SKM-1 treated with dmso at 0.1 percent for 144 hours (cell line): ENCODE results near the gene MEAK7.
A peak's percentile ranks its signal among the peaks of the same experiment; 100 is the strongest.

ENCODE experiments used
- DNase-seq: peaks from one replicate; lab custom pipeline; 2025; ENCODE audit not compliant: unreplicated experiment; lab: John Stamatoyannopoulos, UW

The MEAK7 gene, protein sequence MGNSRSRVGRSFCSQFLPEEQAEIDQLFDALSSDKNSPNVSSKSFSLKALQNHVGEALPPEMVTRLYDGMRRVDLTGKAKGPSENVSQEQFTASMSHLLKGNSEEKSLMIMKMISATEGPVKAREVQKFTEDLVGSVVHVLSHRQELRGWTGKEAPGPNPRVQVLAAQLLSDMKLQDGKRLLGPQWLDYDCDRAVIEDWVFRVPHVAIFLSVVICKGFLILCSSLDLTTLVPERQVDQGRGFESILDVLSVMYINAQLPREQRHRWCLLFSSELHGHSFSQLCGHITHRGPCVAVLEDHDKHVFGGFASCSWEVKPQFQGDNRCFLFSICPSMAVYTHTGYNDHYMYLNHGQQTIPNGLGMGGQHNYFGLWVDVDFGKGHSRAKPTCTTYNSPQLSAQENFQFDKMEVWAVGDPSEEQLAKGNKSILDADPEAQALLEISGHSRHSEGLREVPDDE

DNA sequence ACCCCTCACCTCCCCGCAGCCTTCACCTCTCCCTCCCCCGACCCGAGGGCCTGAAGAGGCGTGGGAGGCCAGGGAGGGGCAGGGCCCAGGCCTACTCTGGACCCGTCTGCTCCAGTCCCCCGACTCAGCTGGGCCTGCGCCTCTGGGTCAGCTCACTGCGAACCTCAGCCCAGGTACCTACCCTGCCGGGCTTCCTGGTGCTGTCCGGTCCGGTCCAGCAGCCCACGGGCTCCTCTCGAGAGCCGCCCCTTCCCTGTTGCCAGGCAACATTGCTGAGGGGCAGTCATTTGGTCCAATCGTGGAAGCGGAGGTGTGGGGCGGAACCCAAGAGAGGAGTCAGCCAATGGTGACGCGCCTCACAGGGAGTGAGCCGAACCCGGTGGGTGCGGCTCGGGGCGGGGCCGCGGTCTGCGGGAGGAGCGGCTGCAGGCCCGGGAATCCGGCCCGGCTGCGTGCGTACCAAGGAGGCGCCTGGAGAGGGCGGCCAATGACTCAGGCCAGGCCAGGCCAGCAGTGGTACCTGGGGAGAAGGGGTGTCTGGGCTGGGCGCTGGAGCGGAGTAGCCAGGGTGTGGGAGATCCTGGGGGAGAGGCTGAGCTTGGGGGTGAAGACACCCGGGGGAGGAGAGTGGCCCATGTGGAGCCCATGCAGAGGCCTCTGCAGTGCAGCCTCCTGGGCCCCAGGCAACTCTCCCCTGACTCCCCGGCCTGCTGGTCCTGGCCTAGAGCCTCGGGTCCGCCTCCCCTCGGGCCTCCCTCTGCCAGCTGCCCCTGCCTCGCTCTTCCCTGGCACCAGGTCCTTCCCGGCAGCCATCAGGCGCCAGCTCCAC lies at the start of gene MEAK7:
Gene MEAK7, minus strand, starts transcription at position 240 of the 829 bp plus-strand sequence. CDS start 6,573 bp downstream, outside the sequence.
- DNase-seq: peak; percentile 95

DNA sequence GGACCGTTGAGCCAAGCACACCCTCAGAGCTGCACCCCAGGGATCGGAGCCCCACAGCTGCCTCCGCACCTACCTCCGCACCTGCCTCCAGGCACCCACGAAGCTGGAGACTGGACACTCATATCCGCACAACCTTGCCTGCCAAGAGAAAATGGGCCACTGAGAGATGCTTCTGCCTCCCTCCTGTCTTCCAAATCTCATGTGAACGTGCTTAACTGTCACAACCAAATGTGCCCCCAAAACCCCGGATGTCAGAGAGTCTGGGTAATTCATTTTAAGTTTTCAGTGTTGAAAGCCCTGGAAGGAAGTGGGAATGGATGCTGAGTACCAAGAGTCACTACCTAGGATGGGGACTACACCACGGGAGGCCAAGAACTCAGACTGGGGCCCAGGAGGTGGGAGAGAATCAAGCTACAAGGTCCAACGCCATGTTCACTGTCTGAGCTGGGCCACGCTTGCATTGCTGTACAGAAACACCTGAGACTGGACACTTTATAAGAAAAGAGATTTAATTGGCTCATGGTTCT lies 49.5 kb upstream of the MEAK7 start:
- DNase-seq: no peak

DNA sequence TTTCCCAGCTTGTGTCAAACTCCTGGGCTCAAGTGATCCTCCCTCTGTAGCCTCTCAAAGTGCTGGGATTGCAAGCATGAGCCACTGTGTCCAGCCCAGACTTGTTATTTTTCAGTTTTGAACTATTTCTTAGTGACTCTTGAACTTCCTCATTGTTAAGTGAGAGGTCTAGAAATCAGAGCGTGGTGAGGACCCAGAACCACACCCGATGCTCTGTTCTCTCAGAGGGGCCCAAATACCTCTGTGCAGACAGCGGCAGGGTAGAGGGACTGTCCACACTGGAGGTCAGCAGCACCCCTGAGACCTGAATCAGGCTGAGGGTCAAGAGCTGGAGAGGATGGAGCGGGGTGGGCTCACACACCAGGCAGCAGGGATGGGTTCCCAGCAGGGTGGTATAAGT lies 47.7 kb upstream of the MEAK7 start:
- DNase-seq: peak; percentile 9

DNA sequence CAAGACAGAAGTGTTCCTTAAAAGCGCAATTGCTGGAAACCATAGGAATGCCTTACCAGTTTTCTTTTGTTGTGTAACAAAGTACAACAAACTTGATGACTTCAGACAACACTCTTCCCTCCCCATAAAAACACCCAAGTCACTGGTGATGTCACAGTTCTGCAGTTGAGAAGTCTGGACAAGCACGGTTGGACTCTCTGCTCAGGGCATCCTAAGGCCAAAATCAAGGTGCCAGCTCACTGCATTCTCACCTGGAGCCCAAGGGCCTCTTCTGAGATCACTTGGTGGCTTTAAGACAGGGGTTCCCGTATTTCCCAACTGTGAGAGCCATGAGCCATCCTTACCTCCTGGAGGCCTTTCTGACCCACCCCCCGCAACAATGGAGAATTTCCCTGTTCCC lies 45.6 kb upstream of the MEAK7 start:
- DNase-seq: no peak

DNA sequence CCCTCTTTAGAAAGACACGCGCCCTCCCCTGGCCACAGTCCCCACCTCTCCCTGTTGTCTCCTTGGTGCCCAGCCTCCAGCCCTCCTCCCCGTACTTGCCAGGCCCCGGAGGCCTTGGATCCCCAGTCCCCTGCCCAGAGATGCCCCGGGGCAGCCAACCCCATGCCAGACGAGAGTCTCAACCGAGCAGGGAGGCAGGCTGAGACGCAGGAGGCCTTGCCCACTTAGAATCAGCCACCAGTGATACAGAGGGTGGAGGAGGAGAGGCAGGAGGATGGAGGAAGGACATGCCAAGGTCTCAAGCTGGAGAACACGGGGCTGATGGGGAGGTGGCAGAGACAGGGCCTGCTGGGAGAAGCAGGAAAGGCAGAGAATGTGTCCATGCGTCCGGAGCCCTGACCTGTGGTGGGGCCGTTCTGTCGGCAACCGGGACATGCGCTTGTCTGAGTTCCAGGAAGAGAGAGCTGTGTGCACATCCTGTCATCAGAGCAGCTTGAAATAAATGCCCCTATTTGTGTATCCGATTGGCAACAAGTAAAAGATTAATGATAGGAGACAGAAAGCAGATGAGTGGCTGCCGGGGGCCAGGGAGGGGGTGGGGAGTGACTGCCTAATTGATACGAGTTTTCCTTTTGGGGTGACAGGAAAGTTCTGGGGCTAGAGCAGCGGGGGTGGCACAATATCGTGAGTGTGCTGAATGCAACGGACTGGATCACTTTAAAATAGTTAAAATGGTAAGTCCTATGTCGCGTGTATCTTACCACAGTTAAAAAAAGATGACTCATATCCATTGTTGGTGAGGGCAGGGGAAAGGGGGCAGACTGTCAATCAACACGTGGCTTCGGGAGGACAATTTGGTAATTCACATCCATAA lies 44.7 kb upstream of the MEAK7 start:
- no peak for DNase-seq

DNA sequence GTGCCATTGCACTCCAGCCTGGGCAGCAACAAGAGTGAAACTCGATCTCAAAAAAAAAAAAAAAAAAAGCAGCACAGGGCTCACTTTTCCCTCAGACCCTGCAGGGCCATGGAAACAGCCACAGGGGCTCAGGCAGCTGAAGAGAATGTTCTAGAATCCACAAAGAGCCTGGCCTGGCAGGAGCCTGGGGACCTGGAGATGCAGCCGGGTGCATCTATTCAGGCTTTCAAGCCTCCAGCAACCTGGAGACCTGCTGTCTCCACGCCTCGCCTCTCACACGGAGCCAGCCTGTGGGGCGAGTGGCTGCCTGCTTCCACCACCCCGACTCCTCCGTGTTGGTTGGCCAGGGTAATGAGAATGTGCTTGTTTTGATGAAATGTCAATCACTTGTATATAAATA lies 44.0 kb upstream of the MEAK7 start:
- no peak for DNase-seq

DNA sequence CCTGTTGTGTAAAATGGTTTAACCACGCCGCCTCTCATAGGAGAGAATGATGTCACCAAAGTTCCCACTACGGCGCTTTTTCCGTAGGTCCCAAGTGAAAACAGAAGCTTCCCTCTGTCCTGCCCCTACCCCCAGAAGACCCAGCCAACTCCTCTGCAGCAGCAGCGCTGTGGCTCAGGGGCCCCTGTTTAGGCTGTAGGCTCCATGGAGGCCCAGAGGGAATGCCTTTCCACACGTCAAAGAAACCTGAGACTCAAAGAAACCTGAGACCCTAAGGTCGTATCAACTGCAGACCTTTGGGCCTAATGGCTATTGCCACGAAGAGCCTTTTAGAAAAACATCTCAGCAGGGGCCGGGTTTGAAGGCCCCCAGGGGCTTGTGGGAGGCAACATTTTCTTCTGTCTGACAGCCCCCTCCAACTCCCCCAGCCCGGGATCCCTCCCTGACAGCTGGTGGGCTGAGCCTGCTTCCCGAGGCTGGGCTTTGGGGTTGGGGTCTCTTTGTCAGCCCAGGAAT lies 43.1 kb upstream of the MEAK7 start:
- DNase-seq: no peak

DNA sequence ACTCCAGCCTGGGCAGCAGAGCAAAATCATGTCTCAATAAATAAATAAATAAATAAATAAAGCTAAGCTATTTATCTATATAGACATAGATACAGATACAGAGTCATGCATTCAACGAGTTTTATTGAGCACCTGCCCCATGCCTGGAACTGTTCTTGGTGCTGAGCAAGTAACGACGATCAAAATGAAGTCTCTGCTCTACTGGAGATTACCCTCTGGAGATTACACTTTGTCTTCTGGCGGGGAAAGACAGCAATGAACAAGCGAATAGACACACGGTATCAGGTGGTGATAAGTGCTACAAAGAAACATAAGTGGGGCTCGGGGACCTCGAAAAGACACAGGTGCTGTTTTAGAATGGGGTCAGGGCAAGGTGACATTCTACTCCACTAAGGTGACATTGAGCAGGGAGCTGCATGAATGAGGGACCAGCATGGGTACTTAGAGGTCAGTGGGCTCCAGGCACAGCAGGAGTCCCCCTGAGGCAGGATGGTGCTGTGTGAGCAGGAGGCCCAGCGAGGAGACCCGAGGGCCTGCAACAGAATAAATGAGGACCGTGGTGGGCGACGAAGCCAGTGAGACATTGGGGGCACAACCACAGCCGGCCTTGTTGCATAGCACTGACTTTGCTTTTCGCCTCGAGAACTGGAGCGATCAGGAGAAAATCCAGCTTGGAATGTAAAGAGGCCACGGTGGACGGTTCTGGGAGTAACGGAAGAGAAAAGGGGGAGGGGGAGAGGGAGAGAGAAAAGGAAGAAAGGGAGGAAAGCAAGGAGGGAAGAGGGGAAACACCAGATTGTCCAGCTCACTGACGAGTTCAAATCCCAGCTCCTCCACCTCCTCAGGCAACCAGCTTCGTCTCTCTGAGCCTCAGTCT lies 42.4 kb upstream of the MEAK7 start:
- DNase-seq: no peak

DNA sequence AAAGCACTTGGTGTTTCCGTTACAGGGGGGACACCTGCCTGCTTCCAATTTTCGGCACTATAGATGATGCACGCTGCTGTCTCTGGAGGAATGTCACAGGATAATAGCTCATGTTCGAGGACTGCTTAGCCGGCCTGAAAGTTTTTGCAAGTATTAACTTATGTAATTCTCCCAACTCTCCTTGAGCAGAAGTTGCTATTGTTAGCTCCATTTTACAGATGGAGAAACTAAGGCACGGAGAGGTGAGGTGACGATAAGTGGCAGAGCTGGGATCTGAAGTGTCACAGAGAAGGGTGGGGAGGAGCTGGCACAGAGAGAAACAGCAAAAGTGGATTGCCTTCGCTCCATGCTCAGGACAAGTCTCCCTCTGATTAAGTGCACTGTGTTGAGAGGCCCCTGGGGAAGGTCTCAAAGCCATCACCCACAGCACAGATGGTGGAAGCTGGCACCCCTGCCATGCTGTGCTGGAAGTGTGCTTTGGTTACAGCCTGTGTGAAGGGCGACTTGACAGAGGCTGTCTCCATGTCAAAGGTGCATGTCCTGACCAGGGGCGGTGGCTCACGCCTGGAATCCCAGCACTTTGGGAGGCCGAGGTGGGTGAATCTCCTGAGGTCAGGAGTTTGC lies 40.8 kb upstream of the MEAK7 start:
- DNase-seq: no peak

DNA sequence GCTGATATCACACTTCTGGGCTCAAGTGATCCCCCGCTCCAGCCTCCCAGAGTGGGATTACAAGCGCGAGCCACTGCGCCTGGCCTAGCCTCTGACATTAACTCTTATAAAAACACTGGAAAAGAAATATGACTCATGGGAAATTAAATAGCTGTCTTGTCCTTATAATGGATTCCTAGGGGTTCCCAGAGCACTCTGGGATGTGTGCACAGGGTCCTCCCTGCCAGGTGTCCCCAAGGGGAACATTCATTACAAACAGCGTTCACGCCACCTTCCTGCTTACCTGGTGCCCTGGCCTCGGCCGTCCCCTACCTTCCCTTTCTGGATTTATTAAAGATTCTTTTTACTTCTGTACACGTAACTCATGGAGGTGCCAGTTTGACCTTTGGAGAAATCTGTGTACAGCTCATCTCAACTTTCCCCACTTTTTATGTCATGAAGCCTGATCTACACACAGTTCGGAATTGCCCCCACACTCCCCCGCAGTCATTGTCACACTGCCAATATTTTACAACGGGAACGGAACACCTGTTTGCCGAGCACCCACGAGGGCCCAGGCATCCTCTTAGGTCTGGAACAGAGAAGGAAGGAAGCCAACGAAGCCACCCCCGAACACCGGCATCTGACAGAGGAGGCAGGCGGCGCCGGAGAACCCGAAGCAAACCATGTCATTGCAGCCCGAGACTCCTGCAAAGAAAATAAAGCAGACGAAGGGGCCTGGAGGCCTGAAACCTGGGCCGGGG lies 39.7 kb upstream of the MEAK7 start:
- no peak for DNase-seq

DNA sequence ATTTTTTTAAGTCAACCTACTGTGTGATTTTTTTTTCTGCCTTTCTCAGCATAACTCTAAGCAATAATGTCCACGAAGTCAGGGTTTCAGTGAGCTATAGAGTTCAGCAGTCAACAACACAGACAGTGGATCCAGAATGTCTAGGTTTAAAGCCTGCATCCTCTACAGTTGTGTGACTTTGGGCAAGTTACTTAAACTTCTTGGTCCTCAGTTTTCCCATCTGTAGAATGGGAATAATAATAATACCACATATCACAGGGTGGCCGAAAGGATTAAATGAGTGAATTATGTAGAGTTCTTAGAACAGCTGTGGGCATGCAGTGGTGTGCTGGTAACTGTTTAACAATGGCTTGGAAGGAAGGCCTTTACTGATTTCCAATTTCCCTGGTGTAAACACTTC lies 38.8 kb upstream of the MEAK7 start:
- no peak for DNase-seq

DNA sequence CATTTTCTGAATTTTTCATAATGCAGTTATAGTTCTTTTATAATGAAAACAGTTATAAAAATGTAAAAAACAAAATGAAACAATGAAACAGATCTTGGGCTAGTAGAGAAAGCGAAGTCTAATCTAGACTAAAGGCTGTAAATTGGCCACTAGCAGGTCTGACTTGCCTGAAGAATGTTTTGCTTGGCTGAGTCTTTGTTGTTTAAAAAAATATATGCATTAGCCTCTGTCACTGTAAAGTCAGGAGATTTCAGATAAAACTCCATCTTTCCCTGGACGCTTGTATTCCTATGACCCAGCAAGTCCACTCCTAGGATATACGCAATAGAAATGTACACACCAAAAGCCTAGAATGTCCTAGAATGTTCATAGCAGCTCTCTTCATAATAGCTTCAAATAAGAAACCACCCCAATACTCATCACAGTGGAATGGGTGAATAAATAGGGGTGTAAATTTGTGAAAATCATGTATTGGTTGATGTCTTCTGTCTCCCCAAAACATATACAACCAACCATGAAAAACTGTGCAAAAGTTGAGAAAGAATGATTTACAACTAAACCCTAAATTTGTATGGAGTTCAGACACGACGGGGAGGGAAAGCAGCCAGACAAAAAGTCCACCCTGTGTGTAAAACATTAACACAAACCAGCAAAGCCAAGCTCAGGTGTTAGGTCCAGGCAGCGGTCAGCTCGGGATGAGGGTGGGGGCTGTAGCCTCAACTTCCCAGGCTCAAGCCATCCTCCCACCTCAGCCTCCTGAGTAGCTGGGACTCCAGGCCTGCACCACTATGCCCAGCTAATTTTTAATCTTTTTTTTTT lies 37.7 kb upstream of the MEAK7 start:
- no peak for DNase-seq

DNA sequence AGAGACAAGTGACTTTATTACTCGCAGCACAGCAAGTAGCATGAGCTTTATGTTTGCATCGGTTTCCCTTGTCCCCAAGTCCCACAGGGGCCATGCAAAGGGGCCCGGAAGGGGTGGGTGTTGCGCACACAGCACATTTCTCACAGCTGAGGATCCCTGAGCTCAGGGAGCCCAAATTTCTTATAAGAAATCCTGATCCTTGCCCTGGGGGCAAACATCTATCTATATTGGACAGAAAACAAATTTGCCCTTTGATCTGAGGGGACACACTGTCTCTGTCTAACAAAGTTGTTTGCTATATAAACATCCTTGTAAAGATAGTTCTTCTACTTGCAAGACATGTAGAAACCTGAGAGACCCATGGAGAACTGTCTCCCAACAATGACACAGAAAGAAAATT lies 35.7 kb upstream of the MEAK7 start:
- DNase-seq: no peak

DNA sequence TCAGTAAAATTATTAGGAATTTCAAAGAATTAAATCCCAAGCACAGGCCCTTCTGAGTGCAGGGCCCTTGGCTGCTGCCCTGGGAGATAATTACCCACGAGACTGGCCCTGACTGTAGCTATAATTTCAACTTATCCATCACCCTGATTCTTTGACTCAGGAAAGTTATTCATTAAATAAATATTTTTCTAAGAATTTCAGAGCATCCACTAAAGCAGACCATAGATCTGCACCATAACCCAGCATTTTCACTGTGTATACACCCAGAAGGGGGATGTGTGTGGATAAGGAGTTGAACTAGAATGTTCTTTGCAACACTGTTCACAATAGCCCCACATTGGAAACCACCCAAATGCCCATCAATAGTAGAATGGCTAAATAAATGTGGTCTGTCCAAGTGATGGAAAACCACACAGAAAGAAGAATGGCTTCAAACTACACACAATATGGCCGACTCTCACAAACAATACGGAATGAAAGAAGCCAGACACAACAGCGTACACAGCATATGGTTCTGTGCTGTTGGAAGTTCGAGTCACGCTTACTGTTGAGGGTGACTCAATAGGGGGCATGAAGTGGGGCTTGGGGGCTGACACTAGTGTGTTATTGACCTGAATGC lies 33.9 kb upstream of the MEAK7 start:
- DNase-seq: no peak

DNA sequence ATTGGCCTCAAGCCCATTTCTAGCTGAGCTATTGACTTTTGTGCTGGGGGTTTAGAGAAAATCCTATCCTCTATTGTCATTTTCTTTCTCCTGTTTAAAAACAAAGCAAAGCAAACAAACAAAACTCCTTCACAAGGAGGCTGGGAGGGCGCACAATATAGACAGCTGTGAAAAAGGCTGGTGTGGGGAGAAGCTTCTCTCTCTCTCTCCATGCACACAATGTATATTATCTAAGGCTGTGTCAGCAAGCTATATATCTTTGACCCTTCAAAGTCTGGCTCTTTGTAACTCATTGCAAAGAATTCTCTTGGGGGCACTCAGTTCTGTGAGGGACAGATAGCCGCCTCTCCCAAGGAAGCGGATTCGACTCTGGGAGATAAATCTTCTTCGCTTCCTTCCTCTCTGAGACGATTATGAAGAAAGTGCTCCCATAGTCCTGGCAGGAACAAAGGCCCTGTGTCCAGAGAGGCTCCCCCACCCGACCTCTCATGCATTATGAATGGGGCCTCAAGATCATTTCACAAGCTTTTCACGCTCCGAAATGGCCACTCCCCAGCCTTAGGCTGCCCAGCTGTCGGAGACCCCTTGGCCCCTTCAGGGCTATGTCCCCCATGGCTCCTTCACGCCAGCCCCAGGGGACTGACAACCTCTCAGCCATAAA lies 33.2 kb upstream of the MEAK7 start:
- DNase-seq: no peak

DNA sequence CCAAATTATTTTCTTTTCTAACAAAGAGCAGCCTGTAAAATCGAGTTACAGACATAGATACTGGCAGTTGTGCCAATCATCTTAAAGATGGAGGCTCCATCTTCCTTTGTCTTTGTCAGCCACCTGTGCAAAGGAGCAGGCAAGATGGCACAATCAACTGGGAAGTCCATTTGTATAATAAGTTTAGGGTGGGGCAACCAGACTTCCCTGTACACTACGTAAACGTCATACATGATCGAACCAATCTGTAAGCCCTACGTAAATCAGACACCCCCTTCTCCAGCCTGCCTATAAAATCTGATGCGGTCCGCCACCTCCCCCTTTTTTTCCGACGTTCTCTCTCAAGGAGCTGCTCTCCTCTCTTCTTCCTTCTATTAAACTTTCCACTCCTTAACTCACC lies 31.4 kb upstream of the MEAK7 start:
- DNase-seq: no peak

DNA sequence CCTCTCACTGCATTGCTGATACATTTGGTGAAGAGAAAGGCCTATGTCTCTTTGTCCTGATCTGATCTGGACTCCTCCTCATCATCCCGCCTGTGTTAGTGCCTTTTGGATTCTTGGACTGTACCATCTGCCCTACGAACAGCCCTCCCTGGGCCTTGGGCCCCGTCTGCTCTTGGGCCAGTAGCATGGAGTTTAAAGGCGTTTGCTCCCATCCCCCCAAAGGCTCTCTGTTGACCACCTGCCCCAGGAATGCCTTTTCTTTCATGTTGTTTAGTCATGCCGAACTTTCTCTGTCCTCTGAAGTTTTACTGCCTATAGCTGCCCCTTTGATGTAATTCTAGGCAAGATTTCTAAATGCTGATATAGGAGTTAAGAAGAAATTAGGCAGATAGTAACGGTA lies 30.9 kb upstream of the MEAK7 start:
- DNase-seq: no peak
